Measurements from ENCODE around the gene FAM89A. TPM values are rescaled to one million over a fixed set of nuclear protein-coding genes. Genes with fewer than 3 reads are reported as not detected.
A peak's percentile ranks its signal among the peaks of the same experiment; 100 is the strongest.

The FAM89A gene
- total and polyA plus RNA-seq, 9 of the 15 experiments (the other 6 are each of a cell fraction or from before 2014, with no cell fraction given): 8.7 to 66.2 (median 43.3) TPM

- TF ChIP-seq RBM25 (IDR thresholded peaks at IDR 0.05; ENCODE audit: low read depth, low read length, severe bottlenecking) (peak; percentile 90), TCF7 (IDR thresholded peaks at IDR 0.05; ENCODE audit: borderline replicate concordance) (no peak), PURB (CRISPR knock-in tag; IDR thresholded peaks at IDR 0.05; ENCODE audit: low read depth) (no peak), MED1 (CRISPR knock-in tag; IDR thresholded peaks at IDR 0.05; ENCODE audit: borderline replicate concordance) (no peak), ARID2 (IDR thresholded peaks at IDR 0.05) (no peak), ZFP36 (IDR thresholded peaks at IDR 0.05; ENCODE audit: low read depth, low read length, partially characterized antibody) (no peak), ZNF23 (CRISPR knock-in tag; IDR thresholded peaks at IDR 0.05) (no peak), ADNP (tag; IDR thresholded peaks at IDR 0.05) (no peak), TEAD2 (tag; IDR thresholded peaks at IDR 0.05) (no peak), L3MBTL2 (IDR thresholded peaks at IDR 0.05) (no peak), ZNF274 (IDR thresholded peaks at IDR 0.05; ENCODE audit: borderline replicate concordance, low read depth, low read length) (no peak), TRIM24 (IDR thresholded peaks at IDR 0.05) (peak; percentile 50 to 74; a peak in 3 of 4 replicates), ZNF280A (IDR thresholded peaks at IDR 0.05; ENCODE audit: low read depth, partially characterized antibody) (peak; percentile 49), CBX5 (IDR thresholded peaks at IDR 0.05; ENCODE audit: borderline replicate concordance, low read depth) (peak; percentile 68), SP2 (IDR thresholded peaks at IDR 0.05; ENCODE audit: extremely low read depth, low read depth, low read length, poor library complexity, severe bottlenecking) (no peak), MYBL2 (IDR thresholded peaks at IDR 0.05; ENCODE audit: low read depth) (no peak), MYBL2 (CRISPR knock-in tag; IDR thresholded peaks at IDR 0.05; ENCODE audit: borderline replicate concordance) (no peak), C11orf30 (IDR thresholded peaks at IDR 0.05; ENCODE audit: low read depth) (no peak), MNT (conservative IDR thresholded peaks at IDR 0.05) (no peak), MLX (CRISPR knock-in tag; conservative IDR thresholded peaks at IDR 0.05) (no peak), EGR1 (conservative IDR thresholded peaks at IDR 0.05) (no peak)
- TF ChIP-seq, protein P1, sequence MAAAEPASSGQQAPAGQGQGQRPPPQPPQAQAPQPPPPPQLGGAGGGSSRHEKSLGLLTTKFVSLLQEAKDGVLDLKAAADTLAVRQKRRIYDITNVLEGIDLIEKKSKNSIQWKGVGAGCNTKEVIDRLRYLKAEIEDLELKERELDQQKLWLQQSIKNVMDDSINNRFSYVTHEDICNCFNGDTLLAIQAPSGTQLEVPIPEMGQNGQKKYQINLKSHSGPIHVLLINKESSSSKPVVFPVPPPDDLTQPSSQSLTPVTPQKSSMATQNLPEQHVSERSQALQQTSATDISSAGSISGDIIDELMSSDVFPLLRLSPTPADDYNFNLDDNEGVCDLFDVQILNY (CRISPR knock-in tag; IDR thresholded peaks at IDR 0.05): no peak
- TF ChIP-seq, protein P2, sequence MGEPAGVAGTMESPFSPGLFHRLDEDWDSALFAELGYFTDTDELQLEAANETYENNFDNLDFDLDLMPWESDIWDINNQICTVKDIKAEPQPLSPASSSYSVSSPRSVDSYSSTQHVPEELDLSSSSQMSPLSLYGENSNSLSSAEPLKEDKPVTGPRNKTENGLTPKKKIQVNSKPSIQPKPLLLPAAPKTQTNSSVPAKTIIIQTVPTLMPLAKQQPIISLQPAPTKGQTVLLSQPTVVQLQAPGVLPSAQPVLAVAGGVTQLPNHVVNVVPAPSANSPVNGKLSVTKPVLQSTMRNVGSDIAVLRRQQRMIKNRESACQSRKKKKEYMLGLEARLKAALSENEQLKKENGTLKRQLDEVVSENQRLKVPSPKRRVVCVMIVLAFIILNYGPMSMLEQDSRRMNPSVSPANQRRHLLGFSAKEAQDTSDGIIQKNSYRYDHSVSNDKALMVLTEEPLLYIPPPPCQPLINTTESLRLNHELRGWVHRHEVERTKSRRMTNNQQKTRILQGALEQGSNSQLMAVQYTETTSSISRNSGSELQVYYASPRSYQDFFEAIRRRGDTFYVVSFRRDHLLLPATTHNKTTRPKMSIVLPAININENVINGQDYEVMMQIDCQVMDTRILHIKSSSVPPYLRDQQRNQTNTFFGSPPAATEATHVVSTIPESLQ (CRISPR knock-in tag; IDR thresholded peaks at IDR 0.05): no peak
Observed at GRCh38 chr1:231044588-231044987, 4.5 kb upstream of the FAM89A start (continued).

All from K562 (cell line).